Suprapubic skin (tissue), 4 donors: ENCODE results near the gene FBRSL1. TPM values are rescaled to one million over a fixed set of nuclear protein-coding genes. Genes with fewer than 3 reads are reported as not detected.

ENCODE experiments used
- DNase-seq, 2 donors: peaks; one replicate each; pipeline ENCODE4 v3.0.0-alpha.2; 2019; ENCODE audit warnings: low spot score in 2 of 2
- H3K27ac ChIP-seq: fragments of 200-600 bp; sonication (generic); one replicate; pipeline ENCODE4 v1.5.1; 2019
- H3K27me3 ChIP-seq: fragments of 200-600 bp; sonication (generic); one replicate; pipeline ENCODE4 v1.5.1; 2019
- H3K36me3 ChIP-seq: fragments of 200-600 bp; sonication (generic); one replicate; pipeline ENCODE4 v1.5.1; 2019
- H3K4me1 ChIP-seq: fragments of 200-600 bp; sonication (generic); one replicate; pipeline ENCODE4 v1.5.1; 2019
- H3K4me3 ChIP-seq: fragments of 200-600 bp; sonication (generic); one replicate; pipeline ENCODE4 v1.5.1; 2019; ENCODE audit warnings: mild to moderate bottlenecking
- H3K9me3 ChIP-seq: fragments of 200-600 bp; sonication (generic); one replicate; pipeline ENCODE4 v1.5.1; 2019
- CTCF ChIP-seq, 2 donors: fragments of 200-600 bp in 1 of 2; fragments of 450-650 bp in 1 of 2; sonication (generic) in 1 of 2; IDR thresholded peaks; one replicate each; pipeline ENCODE4 v1.5.1; 2016 to 2019; ENCODE audit warnings: antibody characterized with exemption in 2 of 2, mild to moderate bottlenecking in 1 of 2, moderate library complexity in 1 of 2
- EP300 ChIP-seq: sonication (generic); formaldehyde crosslinking; IDR thresholded peaks from one replicate; pipeline ENCODE4 v1.6.1; 2017; ENCODE audit warnings: antibody characterized with exemption
- POLR2A ChIP-seq, 2 donors: fragments of 450-650 bp; IDR thresholded peaks; one replicate each; pipeline ENCODE4 v1.6.1; 2017; ENCODE audit warnings: antibody characterized with exemption in 2 of 2, mild to moderate bottlenecking in 2 of 2, moderate library complexity in 2 of 2
- POLR2AphosphoS5 ChIP-seq, 3 donors: sonication (generic); formaldehyde crosslinking; IDR thresholded peaks; one replicate each; pipeline ENCODE4 v1.6.1; 2017; ENCODE audit warnings: antibody characterized with exemption in 3 of 3
- WGBS: methylation state at CpG from one replicate; pipeline ENCODE4 v1.1.5; 2018; 5-methylcytosine and 5-hydroxymethylcytosine counted together
- total RNA-seq, 4 donors: library from RNA; depleted of rRNA; stranded (reverse); fragments of >200 nt; gene quantifications; one replicate each; pipeline ENCODE4 v1.1.0, GENCODE V29; 2016

FBRSL1 gene
- total RNA-seq, 4 donors from 2014 or later: 26.0 to 33.7 (median 27.2) TPM

- Histone ChIP-seq H3K27me3 (no peaks in the 10 kb centered on the region), H3K36me3 (peaks cover 40% of the 10 kb centered on the region), H3K4me1 (peaks cover 10% of the 10 kb centered on the region), H3K4me3 (no peak overlapping the region), H3K9me3 (no peaks in the 10 kb centered on the region), H3K27ac (no peak overlapping the region)
- WGBS: 84% methylated on average over 14 of the region's 17 CpGs
- DNase-seq: no peak
- TF ChIP-seq EP300: no peak
- TF ChIP-seq POLR2AphosphoS5 (IDR thresholded peaks at IDR 0.05): no peak
- no peak for TF ChIP-seq CTCF (IDR thresholded peaks at IDR 0.05)
- TF ChIP-seq POLR2A (IDR thresholded peaks at IDR 0.05): no peak
These were observed 24.4 kb downstream of the FBRSL1 start for GRCh38 chr12:132514216-132514820.

- TF ChIP-seq CTCF (IDR thresholded peaks at IDR 0.05) (no peak), EP300 (no peak), POLR2A (IDR thresholded peaks at IDR 0.05) (no peak), POLR2AphosphoS5 (IDR thresholded peaks at IDR 0.05) (no peak)
- H3K27ac ChIP-seq: no peak overlapping the region
- H3K36me3 ChIP-seq: peaks cover 35% of the 10 kb centered on the region
- no peak overlapping the region for H3K4me3 ChIP-seq
- peaks cover 10% of the 10 kb centered on the region for H3K4me1 ChIP-seq
- 88% methylated on average over 5 of the region's 5 CpGs for whole genome bisulfite sequencing
- H3K9me3 ChIP-seq: no peaks in the 10 kb centered on the region
- H3K27me3 ChIP-seq: no peaks in the 10 kb centered on the region
- no peak for DNase-seq
These were observed 24.9 kb downstream of the FBRSL1 start for GRCh38 chr12:132514838-132515237.

GRCh38 chr12:132516095-132517012 is 26.4 kb downstream of the FBRSL1 start:
- H3K4me3 ChIP-seq: no peak overlapping the region
- H3K27ac ChIP-seq: no peak overlapping the region
- no peaks in the 10 kb centered on the region for H3K27me3 ChIP-seq
- peaks cover 20% of the 10 kb centered on the region for H3K36me3 ChIP-seq
- no peak for DNase-seq
- H3K9me3 ChIP-seq: no peaks in the 10 kb centered on the region
- WGBS: 92% methylated on average over 18 of the region's 18 CpGs
- no peak for TF ChIP-seq CTCF (IDR thresholded peaks at IDR 0.05)
- no peak for TF ChIP-seq POLR2A (IDR thresholded peaks at IDR 0.05)
- no peak for TF ChIP-seq EP300
- H3K4me1 ChIP-seq: peaks cover 25% of the 10 kb centered on the region

GRCh38 chr12:132517013-132517739 is 27.2 kb downstream of the FBRSL1 start:
- Histone ChIP-seq H3K36me3 (peaks cover 20% of the 10 kb centered on the region), H3K9me3 (no peaks in the 10 kb centered on the region), H3K4me1 (peaks cover 32% of the 10 kb centered on the region), H3K27ac (no peak overlapping the region), H3K4me3 (no peak overlapping the region), H3K27me3 (no peaks in the 10 kb centered on the region)
- TF ChIP-seq CTCF (IDR thresholded peaks at IDR 0.05) (no peak), EP300 (no peak), POLR2A (IDR thresholded peaks at IDR 0.05) (no peak), POLR2AphosphoS5 (IDR thresholded peaks at IDR 0.05) (no peak)
- DNase-seq: no peak
- 96% methylated on average over 16 of the region's 19 CpGs for WGBS

- no peak for DNase-seq
- Histone ChIP-seq H3K4me3 (no peak overlapping the region), H3K27me3 (no peaks in the 10 kb centered on the region), H3K9me3 (no peaks in the 10 kb centered on the region), H3K4me1 (peaks cover 36% of the 10 kb centered on the region), H3K27ac (no peak overlapping the region), H3K36me3 (peaks cover 20% of the 10 kb centered on the region)
- TF ChIP-seq POLR2AphosphoS5 (IDR thresholded peaks at IDR 0.05): no peak
- no peak for TF ChIP-seq POLR2A (IDR thresholded peaks at IDR 0.05)
- no peak for TF ChIP-seq EP300
- TF ChIP-seq CTCF (IDR thresholded peaks at IDR 0.05): no peak
- 91% methylated on average over 7 of the region's 10 CpGs for WGBS
These were observed 27.8 kb downstream of the FBRSL1 start for GRCh38 chr12:132517740-132518100.
